SK-N-SH (cell line): ENCODE data around the gene RAB7A. TPM values are rescaled to one million over a fixed set of nuclear protein-coding genes. Genes with fewer than 3 reads are reported as not detected.
A peak's percentile ranks its signal among the peaks of the same experiment; 100 is the strongest.

ENCODE experiments used
- CTCF ChIA-PET: fragments of 300-600, 350-600 bp; formaldehyde crosslinking; extraction: SDS; loops from one replicate; lab custom pipeline; 2021; lab: Yijun Ruan, JAX
- POLR2A ChIA-PET: fragments of 350-600 bp; sonication (Branson Sonifier 250); formaldehyde crosslinking; extraction: SDS; loops from one replicate; lab custom pipeline; 2020; ENCODE audit warnings: antibody characterized with exemption, inconsistent platforms; lab: Yijun Ruan, JAX
- DNase-seq: peaks from one replicate; pipeline ENCODE4 v3.0.0; 2012
- H2AFZ ChIP-seq: fragments of 200-600 bp; sonication (generic); 2 replicates; pipeline ENCODE4 v1.8.1; 2016; ENCODE audit warnings: antibody characterized with exemption, mild to moderate bottlenecking, low read depth
- H3F3A ChIP-seq: fragments of 200-600 bp; sonication (generic); replicated peaks from 2 replicates; pipeline ENCODE3; 2016; ENCODE audit warnings: antibody characterized with exemption, mild to moderate bottlenecking; ENCODE audit not compliant: insufficient read depth
- H3K27ac ChIP-seq, 2 experiments: fragments of 200-500 bp in 1 of 2; fragments of 200-600 bp in 1 of 2; sonication (Bioruptor generic) in 1 of 2; sonication (generic), shearing (Covaris generic) in 1 of 2; 2 replicates each; pipeline versions ENCODE4 v1.5.1 to v1.6.1; 2014 to 2016; ENCODE audit warnings: low read depth in 2 of 2, inconsistent platforms in 1 of 2, low read length in 1 of 2, mild to moderate bottlenecking in 1 of 2, mixed read lengths in 1 of 2
- H3K27me3 ChIP-seq: fragments of 200-600 bp; sonication (generic), shearing (Covaris generic); 2 replicates; pipeline ENCODE4 v1.6.1; 2016; ENCODE audit warnings: mixed run types; ENCODE audit not compliant: insufficient read depth
- H3K36me3 ChIP-seq, 2 experiments: fragments of 200-500 bp in 1 of 2; fragments of 200-600 bp in 1 of 2; sonication (Bioruptor generic) in 1 of 2; sonication (generic) in 1 of 2; replicated peaks in 1 of 2; 2 replicates each; pipeline versions ENCODE3 to v1.5.1; 2014 to 2016; ENCODE audit warnings: low read length in 1 of 2, mild to moderate bottlenecking in 1 of 2; ENCODE audit not compliant: insufficient read depth in 2 of 2, control insufficient read depth in 1 of 2
- H3K4me1 ChIP-seq, 2 experiments: fragments of 200-500 bp in 1 of 2; fragments of 200-600 bp in 1 of 2; sonication (Bioruptor generic) in 1 of 2; sonication (generic), shearing (Covaris generic) in 1 of 2; 2 replicates each; pipeline versions ENCODE4 v1.5.1 to v1.6.1; 2014 to 2016; ENCODE audit warnings: low read depth in 1 of 2, low read length in 1 of 2, mixed run types in 1 of 2; ENCODE audit not compliant: insufficient read depth in 2 of 2, control insufficient read depth in 1 of 2
- H3K4me2 ChIP-seq: fragments of 200-600 bp; sonication (generic), shearing (Covaris generic); 2 replicates; pipeline ENCODE4 v1.6.1; 2017; ENCODE audit warnings: mixed run types
- H3K4me3 ChIP-seq, 2 experiments: fragments of 200-500 bp in 1 of 2; fragments of 200-600 bp in 1 of 2; sonication (Bioruptor generic) in 1 of 2; sonication (generic), shearing (Covaris generic) in 1 of 2; 2 replicates each; pipeline versions ENCODE4 v1.5.1 to v1.8.1; 2014 to 2016; ENCODE audit warnings: low read depth in 2 of 2, inconsistent platforms in 1 of 2, low read length in 1 of 2, mild to moderate bottlenecking in 1 of 2, mixed read lengths in 1 of 2, moderate library complexity in 1 of 2
- H3K79me2 ChIP-seq: fragments of 200-600 bp; sonication (generic); 2 replicates; pipeline ENCODE4 v1.8.1; 2017; ENCODE audit warnings: mild to moderate bottlenecking; ENCODE audit not compliant: insufficient read depth
- H3K9ac ChIP-seq: fragments of 200-600 bp; sonication (generic); 2 replicates; pipeline ENCODE4 v1.6.1; 2017; ENCODE audit warnings: mixed run types
- H3K9me2 ChIP-seq: fragments of 200-600 bp; sonication (generic); 2 replicates; pipeline ENCODE4 v1.6.1; 2017; ENCODE audit warnings: mixed run types
- H3K9me3 ChIP-seq: fragments of 200-600 bp; sonication (generic); 2 replicates; pipeline ENCODE4 v1.6.1; 2017; ENCODE audit warnings: mixed run types, mild to moderate bottlenecking, moderate library complexity
- H4K20me1 ChIP-seq: fragments of 200-600 bp; sonication (generic); 2 replicates; pipeline ENCODE4 v1.6.1; 2017; ENCODE audit warnings: mild to moderate bottlenecking, mixed run types; ENCODE audit not compliant: insufficient read depth
- CTCF ChIP-seq: fragments of 200-600 bp; sonication (generic); IDR thresholded peaks from 2 replicates; pipeline ENCODE4 v1.6.1; 2017; ENCODE audit warnings: antibody characterized with exemption, mild to moderate bottlenecking, moderate library complexity
- NRF1 ChIP-seq: IDR thresholded peaks from 2 replicates; pipeline ENCODE4 v1.6.1; 2012; ENCODE audit warnings: low read depth, mild to moderate bottlenecking, low read length
- SMC3 ChIP-seq: IDR thresholded peaks from 2 replicates; pipeline ENCODE4 v1.6.1; 2012; ENCODE audit warnings: low read depth, low read length, improper control_type of control experiment
- WGBS: methylation state at CpG from one replicate; pipeline ENCODE4 v1.1.6; 2017; ENCODE audit warnings: low lambda C conversion rate; 5-methylcytosine and 5-hydroxymethylcytosine counted together
- polyA plus RNA-seq, 3 experiments: library from polyadenylated mRNA; depleted of rRNA; stranded (reverse); fragments of >200 nt; gene quantifications; 2 replicates each; pipeline ENCODE4 v1.2.3, GENCODE V29; 2012
- small RNA-seq, 7 experiments: library from RNA; depleted of rRNA; stranded (forward); fragments of <200 nt; gene quantifications; one replicate each; pipeline ENCODE3, GENCODE V24; 2012

Gene RAB7A
- polyA plus RNA-seq, 1 of the 3 experiments (the other 2 are of a cell fraction), result 271 TPM

- Histone ChIP-seq H3K9me2 (no peaks in the 10 kb centered on the region), H4K20me1 (no peaks in the 10 kb centered on the region), H3K9ac (no peak overlapping the region), H3F3A (no peaks in the 10 kb centered on the region), H3K36me3 (no peaks in the 10 kb centered on the region), H3K79me2 (no peaks in the 10 kb centered on the region), H3K4me3 (no peak overlapping the region), H3K4me2 (no peak overlapping the region), H3K4me1 (peaks cover 0 to 16% of the 10 kb centered on the region in 2 experiments; a peak in 1 of 4 replicates), H3K9me3 (no peaks in the 10 kb centered on the region), H3K27ac (no peak overlapping the region), H2AFZ (no peak overlapping the region), H3K27me3 (no peaks in the 10 kb centered on the region)
- 97% methylated on average over 3 of the region's 3 CpGs for WGBS
- ChIA-PET CTCF (interaction anchor here (1.1 to 2.7 kb wide), 6 partner anchors 9 to 255 kb away, joined by 3 to 13 read pairs (median 5); no protein-coding TSS in a partner anchor), POLR2A (no interaction called here)
- DNase-seq, result no peak
- TF ChIP-seq SMC3 (no peak), CTCF (peak; percentile 39), NRF1 (no peak)
These were observed 137.6 kb downstream of the RAB7A start for GRCh38 chr3:128863560-128863959.

Small RNA genes within 50 kb of the gene (small RNA-seq; reads per million reads assigned to genes)
- 0 to 0.34 (median 0) reads per million in 7 experiments for gene RF00399

Other genes starting within 250 kb of the RAB7A start
- gene GATA2, start 233.0 kb upstream of the RAB7A start, polyA plus RNA-seq (2012; rRNA removed), result 5.5 and 6.8 TPM in 2 replicates
- gene RPN1, start 75.4 kb upstream of the RAB7A start, polyA plus RNA-seq (2012; rRNA removed), result 162 and 183 TPM in 2 replicates
- gene ACAD9, start 153.4 kb downstream of the RAB7A start, polyA plus RNA-seq (2012; rRNA removed), result 38.2 and 41.9 TPM in 2 replicates